CD4-positive, alpha-beta T cell treated with Interleukin-17A for 4 hours (primary cell): ENCODE data around the gene RPS6KA5.
"Not testable (repeated sequence)": the region's sequence is repeated elsewhere in the genome, so short reads cannot be mapped to it uniquely, and the experiment has no call there.

Experiments used
- DNase-seq: peaks from one replicate; pipeline ENCODE4 v3.0.0-alpha.2; 2020; ENCODE audit warnings: mixed read lengths

RPS6KA5 gene

GRCh38 chr14:90827919-90828610 is 232.4 kb downstream of the RPS6KA5 start:
- peak; percentile 91 for DNase-seq

- not testable (repeated sequence) for DNase-seq
Observed at GRCh38 chr14:90823542-90823941, 236.9 kb downstream of the RPS6KA5 start.

DNA sequence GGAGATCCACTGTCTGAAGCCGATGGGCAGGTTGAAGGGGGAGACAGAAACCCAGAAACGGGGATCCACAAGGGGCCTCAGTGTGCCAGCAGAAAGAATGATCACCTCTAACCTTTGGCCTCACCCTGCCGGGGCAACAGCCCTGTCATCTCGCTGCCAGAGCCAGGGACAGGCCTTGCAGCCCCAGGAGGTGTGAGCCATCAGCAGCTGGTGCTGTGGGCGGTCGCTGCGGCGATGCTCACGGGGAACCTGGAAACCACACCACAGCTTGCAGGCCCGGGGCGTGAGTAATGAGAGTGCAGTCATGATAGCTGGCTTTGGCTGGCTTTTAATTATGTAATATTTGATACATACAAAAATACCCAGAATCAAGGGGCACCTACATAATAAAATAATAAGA is 239.5 kb downstream of the RPS6KA5 start:
- DNase-seq, result peak; percentile 76

GRCh38 chr14:90819734-90820393 is 240.6 kb downstream of the RPS6KA5 start:
- DNase-seq, result no peak

DNA sequence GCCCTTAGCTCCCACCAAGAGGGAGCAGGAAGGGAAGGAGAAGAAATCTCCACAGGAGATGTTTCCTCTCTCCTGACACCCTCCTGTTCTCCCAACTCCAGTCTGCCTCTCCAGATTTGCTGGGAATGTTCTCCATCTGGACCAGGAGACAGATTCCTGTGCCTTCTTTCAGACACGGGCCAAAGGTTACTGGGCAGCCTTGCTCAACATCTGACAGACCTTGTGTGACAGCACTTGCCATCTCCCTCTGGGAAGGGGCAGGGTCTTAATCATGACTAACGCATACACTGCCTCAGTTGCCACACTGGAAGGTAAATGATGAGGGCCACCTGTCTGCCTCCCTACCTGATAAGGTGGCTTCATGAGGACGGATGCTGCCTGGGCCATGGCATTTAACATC is 241.7 kb downstream of the RPS6KA5 start:
- no peak for DNase-seq

- no peak for DNase-seq
Observed at GRCh38 chr14:90816681-90817436, 243.6 kb downstream of the RPS6KA5 start.

DNA sequence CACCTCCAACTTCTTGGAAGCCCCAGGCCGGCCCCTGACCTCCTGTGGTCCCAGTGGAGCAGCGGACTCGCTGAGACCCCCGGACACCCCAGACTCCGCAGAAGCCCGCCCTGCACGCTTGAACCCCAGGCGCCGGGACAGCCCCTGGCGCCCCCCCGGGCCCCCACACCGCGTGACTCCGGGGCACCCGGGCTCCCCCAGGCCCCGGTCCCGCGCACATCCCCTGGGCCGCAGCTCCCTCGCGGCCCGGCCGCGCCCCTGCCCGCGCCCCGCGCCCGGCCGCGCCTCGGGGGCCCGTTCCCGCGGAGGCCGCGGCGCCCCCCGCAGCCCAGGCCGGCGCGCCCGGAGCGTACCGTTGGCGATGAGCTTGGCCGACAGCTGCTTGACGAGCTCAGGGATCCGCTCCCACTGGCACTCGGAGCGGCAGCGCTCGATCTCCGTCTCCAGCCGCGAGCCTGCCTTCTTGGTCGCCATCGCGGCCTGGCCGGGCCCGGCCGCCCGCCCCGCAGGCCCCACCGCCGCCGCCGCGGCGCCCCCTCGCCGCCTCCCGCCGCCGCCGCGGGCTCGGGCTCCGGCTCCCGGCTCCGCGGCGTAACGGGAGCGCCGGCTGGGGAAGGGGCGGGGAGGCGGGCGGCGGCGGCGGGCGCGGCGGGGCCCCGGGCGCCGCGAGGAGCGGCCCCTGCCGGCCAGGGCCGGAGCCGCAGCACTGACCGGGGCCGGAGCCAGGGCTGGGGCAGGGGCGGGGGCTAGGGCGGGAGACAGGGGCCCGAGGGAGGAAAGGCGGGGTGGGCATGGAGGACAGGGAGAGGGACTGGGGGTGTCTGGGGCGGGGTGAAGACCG is 244.4 kb downstream of the RPS6KA5 start, which contains the start of gene TTC7B:
Gene TTC7B (minus strand): TSS at position 609 of the 841 bp plus-strand sequence. CDS start 135 bp downstream, at position 474.
- peak; percentile 54 for DNase-seq

GRCh38 chr14:90815572-90815821 is 244.9 kb downstream of the RPS6KA5 start:
- no peak for DNase-seq

- no peak for DNase-seq
Observed at GRCh38 chr14:90814806-90815571, 245.5 kb downstream of the RPS6KA5 start.

- no peak for DNase-seq
Observed at GRCh38 chr14:90813442-90813841, 247.0 kb downstream of the RPS6KA5 start.

DNA sequence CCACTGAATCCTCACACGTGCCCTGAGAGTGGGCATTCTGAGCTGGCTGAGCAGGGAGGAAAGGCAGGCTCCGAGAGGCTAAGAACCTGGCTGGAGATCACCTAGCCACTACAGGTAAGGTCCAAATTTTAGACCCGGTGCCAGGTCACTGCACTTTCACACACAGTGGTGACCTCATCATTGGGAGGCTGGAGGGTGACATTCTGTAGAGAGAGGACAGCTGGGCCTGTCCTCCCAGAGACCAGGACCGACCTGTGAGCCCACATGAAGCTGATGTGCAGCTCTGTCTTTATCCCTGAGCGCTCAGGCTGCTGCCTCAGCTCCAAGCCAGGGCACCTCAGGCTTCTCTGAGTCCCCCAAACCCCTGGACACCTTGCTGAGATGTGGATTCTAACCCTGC is 248.3 kb downstream of the RPS6KA5 start:
- no peak for DNase-seq

DNA sequence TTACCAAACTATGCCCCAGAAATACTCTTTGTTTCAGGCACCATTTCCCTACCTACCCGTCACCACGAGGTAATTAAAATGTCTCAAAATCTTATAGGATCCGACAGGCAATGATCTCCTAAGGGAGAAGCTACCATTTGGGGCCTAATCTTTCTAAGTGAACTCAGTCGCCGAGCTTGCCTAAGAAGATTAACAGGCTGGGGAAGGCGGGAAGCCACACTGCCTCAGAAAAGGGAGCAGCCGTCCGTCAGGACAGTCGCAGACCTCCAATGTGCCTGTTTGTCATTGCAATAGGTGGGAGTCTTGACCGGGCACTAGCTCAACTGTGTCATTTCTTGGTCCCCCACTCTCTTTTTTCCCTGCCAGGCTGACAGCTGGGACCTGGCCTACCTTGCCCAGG is 248.8 kb downstream of the RPS6KA5 start:
- no peak for DNase-seq

GRCh38 chr14:90810806-90811205 is 249.6 kb downstream of the RPS6KA5 start:
- no peak for DNase-seq

DNA sequence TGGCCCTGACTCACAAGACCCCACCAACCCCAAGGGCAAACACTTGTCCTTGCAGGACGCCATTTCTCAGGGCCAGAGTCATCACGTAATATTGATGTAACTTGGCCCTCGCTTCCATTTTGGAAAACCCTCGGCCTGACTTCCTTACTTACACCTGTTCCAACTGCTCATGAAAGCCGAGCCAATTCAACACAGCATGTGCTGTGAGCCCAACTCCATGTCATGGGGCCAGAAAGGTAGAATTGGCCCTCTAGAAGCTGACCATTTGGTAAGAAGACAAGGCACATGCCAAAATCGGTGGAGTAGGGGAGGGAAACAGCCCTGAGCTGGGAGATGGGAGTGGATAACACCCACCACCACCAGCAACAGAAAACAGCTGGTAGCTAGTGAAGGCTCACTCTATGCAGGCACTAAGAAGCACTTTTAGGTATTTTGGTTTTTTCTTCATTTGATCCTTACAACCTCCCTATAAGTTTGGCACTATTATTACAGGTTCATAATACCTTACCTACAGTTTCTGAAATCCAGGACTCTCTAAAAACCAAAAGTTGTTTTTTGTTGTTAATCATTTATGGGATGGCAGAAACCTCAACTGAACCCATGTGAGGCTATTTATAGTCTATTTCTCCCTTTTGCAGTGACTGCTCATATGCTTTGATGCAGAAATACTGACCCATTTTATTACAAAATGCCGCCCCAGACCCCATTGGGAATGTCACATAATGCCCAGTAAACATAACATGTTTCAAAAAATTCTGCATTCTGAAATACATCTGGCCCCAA is 250.7 kb downstream of the RPS6KA5 start:
- no peak for DNase-seq

GRCh38 chr14:90808759-90809529 is 251.5 kb downstream of the RPS6KA5 start:
- DNase-seq, result no peak

DNA sequence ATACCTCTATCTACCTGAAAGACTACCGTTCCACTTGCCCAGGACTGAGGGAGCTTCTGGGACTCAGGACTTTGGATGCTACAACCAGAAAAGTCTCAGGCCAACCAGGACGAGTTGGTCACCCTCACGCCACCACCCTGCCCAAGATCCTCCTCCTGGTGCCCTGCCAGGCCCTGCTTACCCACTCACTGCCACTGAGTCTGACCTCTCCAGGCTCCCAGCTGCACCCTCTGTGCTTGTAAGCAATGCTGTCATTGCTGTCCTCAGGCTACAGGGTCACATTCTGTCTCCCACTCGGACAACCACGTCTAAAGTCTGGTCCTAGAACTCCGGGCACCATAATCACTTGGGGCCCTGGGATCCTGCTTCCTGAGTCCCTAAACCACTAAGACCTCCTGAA is 253.4 kb downstream of the RPS6KA5 start:
- DNase-seq, result no peak

DNA sequence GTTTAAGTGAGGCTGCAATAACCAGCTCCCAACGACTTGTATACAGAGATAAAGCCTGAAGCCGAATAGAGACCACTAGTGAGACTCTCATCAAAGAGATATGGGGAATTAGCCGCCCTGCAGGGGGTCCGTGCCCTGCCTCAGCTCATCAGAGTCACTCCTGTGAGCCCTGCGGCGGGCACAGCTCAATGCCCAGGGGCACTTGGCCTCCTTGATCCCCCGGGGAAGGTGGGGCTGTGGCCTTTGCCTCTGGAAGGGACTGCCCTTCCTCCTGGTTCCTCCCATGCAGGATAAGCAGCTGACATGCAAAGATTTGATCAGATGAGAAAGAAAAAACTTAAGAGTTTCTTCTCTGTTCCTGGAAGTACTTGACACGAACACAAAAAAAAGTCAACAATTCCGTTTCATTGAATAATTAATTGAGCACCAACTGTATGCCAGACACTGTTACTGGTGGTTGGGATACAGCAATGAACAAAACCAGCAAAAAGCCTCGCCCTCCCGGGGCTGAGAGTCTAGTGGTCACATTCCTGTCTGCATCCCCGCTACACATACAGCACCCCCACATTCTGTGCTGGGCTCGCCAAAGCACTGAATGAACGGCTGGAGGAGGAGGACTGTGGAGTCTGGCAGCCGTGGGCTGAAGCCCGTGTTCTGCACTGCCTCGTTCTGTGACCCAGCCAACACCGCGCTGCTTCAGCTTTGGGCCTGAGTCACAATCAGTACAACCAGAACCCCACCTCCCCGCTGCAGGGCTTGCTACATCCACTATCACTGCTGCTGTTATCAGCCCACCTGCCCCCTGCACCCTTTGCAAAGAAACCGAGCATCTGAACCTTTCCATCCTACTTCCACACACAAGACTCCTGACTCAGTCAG is 254.5 kb downstream of the RPS6KA5 start:
- no peak for DNase-seq

DNA sequence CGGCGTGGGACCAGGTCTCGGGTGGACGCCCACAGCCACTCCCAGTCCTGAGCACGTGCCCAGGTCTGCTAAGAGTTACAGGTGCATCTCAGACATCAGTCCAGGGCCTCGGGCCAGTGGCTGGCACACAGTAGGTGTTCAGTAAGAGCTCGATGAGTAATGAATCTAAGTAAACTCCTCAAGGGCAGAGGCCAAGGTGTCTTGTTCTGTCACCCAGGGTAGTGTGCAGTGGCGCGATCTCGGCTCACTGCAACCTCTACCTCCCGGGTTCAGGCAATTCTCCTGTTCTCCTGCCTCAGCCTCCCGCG is 255.4 kb downstream of the RPS6KA5 start:
- DNase-seq, result no peak

DNA sequence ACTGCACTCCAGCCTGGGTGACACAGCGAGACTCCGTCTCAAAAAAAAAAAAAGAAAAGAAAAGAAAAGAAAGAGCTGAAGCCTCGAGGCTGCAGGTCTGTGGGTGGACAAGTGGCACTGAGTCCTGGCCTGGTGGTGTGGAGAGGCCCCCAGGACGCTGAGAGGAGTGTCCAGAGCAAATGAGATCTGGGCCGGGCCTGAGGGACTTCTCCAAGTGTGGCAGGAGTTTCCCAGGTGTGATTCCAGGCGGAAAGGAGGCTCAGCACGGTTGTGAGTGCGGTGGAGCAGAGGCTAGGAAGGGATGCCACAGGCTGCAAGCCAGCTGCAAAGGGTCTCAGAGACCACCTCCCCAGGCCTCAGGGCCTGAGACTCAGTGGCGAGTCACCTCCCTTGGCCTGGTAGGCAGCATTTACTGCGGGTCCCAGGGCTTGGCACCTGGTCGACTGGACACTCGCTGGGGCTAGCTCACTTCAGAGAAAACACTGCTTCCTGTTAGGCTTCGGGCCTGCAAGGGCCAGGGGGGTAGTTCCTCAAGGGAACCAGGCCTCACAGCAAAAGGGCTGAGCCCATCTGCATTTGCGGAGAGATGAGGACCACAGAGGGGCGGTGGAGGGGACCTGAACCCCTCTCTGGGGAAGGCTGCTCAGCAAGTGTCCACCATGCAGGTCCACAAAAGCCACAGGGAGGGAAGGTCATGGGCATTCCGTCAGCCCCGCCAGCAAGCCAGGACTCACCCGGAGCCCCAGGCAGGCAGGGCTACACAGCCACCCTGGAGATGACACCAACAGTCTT is 256.0 kb downstream of the RPS6KA5 start:
- DNase-seq, result no peak
